Activated B cell treated with CpG ODN at 0.5 μM for 24 hours (primary cell): ENCODE measurements around the gene PPP2R5A. TPM values are rescaled to one million over a fixed set of nuclear protein-coding genes. Genes with fewer than 3 reads are reported as not detected.
A peak's percentile ranks its signal among the peaks of the same experiment; 100 is the strongest.

Experiments
- ATAC-seq: fragments of 200-7000 bp; cut with Tn5 transposase; one replicate; pipeline ENCODE4 v1.10.0; 2021; ENCODE audit warnings: low read depth, mild to moderate bottlenecking, moderate library complexity
- CTCF ChIA-PET: fragments of 350-600 bp; sonication (Branson Sonifier 250); formaldehyde crosslinking; loops from one replicate; lab custom pipeline; 2021; ENCODE audit warnings: antibody characterized with exemption; lab: Charles Lee
- POLR2A ChIA-PET: fragments of 350-600 bp; sonication (Branson Sonifier 250); formaldehyde crosslinking; loops from one replicate; lab custom pipeline; 2021; ENCODE audit warnings: antibody characterized with exemption; lab: Charles Lee
- DNase-seq: peaks from one replicate; pipeline ENCODE4 v3.0.0; 2022
- H3K27ac Mint-ChIP-seq: one replicate; pipeline ENCODE4 v1.8.0; 2020; ENCODE audit warnings: mixed read lengths
- H3K27me3 Mint-ChIP-seq: one replicate; pipeline ENCODE4 v1.8.0; 2021; ENCODE audit warnings: mixed read lengths
- H3K36me3 Mint-ChIP-seq: one replicate; pipeline ENCODE4 v1.8.0; 2021; ENCODE audit warnings: low read depth, mixed read lengths
- H3K4me1 Mint-ChIP-seq: one replicate; pipeline ENCODE4 v1.8.0; 2021; ENCODE audit warnings: mixed read lengths
- H3K4me3 Mint-ChIP-seq: one replicate; pipeline ENCODE4 v1.8.0; 2020; ENCODE audit warnings: mild to moderate bottlenecking, mixed read lengths
- H3K9me3 Mint-ChIP-seq: one replicate; pipeline ENCODE4 v1.8.0; 2020; ENCODE audit warnings: mixed read lengths
- intact Hi-C: fragments of 100-400 bp; cut with micrococcal nuclease; formaldehyde crosslinking; loops from one replicate; pipeline ENCODE4 v1.15.1; 2024
- total RNA-seq: library from RNA; stranded (reverse); gene quantifications from 2 replicates; pipeline ENCODE4 v1.2.3, GENCODE V29; 2022
- TF ChIP-seq, protein P1 (sequence below): fragments of 200-600 bp; IDR thresholded peaks from one replicate; pipeline ENCODE4 v1.8.0; 2022; ENCODE audit warnings: antibody characterized with exemption, mild to moderate bottlenecking

The PPP2R5A gene
- total RNA-seq = 27.9 and 31.6 TPM in 2 replicates

DNA sequence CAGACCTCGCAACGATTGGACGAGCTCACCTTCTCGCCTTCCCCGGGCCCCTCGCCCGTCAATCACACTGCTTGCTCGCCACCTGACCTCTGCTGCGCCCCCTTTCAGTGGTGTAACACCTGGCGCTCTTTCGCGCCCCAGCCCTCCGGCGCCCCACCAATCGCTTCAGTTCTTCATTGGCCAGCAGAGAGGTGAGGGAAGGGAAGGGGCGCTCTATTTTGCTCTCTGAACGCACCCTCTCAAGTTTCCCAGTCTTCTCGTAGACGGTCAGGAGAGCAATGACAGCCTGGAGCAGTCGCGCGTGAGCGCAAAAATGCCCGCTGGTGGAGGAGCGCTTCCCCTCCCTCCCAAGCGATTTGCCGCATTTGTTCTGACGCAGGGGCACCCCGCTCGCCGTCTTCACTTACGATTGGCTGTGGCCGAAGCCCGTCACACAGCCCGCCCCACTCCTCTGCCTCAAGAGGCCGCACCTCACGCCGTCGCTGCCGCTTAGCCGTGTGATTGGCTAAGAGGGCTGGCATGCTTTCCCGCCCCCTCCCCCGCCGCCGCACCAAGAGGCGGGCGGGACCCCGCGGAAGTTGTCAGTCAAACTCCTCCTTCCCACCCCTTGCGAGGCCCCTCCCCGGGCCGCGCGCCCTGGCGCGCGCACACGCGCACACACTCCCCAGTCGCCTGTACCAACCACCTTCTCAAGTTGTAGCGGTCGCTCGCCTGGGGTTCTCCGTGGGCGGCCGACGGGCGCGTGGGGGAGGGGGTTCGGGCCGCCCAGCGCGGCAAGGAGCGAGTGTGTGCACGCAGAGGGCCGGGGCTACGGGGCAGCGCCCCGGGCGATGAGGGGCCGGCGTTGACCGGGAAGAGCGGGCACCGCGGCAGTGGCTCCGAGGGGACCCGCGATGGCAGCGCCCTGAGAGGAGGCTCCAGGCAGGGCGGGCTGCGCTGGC is at the start of gene PPP2R5A:
TSS of gene PPP2R5A (plus strand) at position 667 of the 941 bp plus-strand sequence. CDS start 701 bp downstream, outside the sequence.
- intact Hi-C loops = loop anchor here (1.0 to 10.0 kb wide), 17 partner anchors 28 to 1026 kb away; partner anchors contain the start of genes ANGEL2, ATF3, DTL and FLVCR1
- peak within 1 kb of the TSS; percentile 96 for H3K4me3 Mint-ChIP-seq
- H3K4me1 Mint-ChIP-seq = peaks cover 40% of the 10 kb centered on the region
- peak; percentile 96 for DNase-seq
- H3K36me3 Mint-ChIP-seq = peaks cover 11% of the 10 kb centered on the region
- H3K27ac Mint-ChIP-seq = peak within 1 kb of the TSS; percentile 98
- ATAC-seq = peak; percentile 86
- ChIA-PET CTCF (interaction anchor here (1.0 to 2.4 kb wide), 5 partner anchors 171 to 250 kb away, joined by 3 to 24 read pairs (median 5); partner anchors contain the start of genes DTL and INTS7), POLR2A (interaction anchor here (0.6 to 2.2 kb wide), 18 partner anchors 10 to 1942 kb away, joined by 3 to 12 read pairs (median 6); partner anchors contain the start of genes DTL, INTS7, NSL1 and PACC1)
- no peaks in the 10 kb centered on the region for H3K9me3 Mint-ChIP-seq
- H3K27me3 Mint-ChIP-seq = no peaks in the 10 kb centered on the region
- TF ChIP-seq, protein P1, sequence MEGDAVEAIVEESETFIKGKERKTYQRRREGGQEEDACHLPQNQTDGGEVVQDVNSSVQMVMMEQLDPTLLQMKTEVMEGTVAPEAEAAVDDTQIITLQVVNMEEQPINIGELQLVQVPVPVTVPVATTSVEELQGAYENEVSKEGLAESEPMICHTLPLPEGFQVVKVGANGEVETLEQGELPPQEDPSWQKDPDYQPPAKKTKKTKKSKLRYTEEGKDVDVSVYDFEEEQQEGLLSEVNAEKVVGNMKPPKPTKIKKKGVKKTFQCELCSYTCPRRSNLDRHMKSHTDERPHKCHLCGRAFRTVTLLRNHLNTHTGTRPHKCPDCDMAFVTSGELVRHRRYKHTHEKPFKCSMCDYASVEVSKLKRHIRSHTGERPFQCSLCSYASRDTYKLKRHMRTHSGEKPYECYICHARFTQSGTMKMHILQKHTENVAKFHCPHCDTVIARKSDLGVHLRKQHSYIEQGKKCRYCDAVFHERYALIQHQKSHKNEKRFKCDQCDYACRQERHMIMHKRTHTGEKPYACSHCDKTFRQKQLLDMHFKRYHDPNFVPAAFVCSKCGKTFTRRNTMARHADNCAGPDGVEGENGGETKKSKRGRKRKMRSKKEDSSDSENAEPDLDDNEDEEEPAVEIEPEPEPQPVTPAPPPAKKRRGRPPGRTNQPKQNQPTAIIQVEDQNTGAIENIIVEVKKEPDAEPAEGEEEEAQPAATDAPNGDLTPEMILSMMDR = no peak

GRCh38 chr1:212235857-212236256 is 49.4 kb upstream of the PPP2R5A start:
- TF ChIP-seq, protein P1 = no peak
- ATAC-seq (no peak), DNase-seq (no peak)
- CTCF ChIA-PET = no interaction called here
- Mint-ChIP-seq H3K27me3 (peaks cover 4% of the 10 kb centered on the region), H3K36me3 (no peaks in the 10 kb centered on the region), H3K4me3 (no peak overlapping the region), H3K9me3 (no peaks in the 10 kb centered on the region), H3K27ac (no peak overlapping the region), H3K4me1 (no peaks in the 10 kb centered on the region)
- intact Hi-C loops = no loop called here
- POLR2A ChIA-PET = no interaction called here

- no peak overlapping the region for H3K4me3 Mint-ChIP-seq
- ATAC-seq = no peak
- H3K4me1 Mint-ChIP-seq = no peaks in the 10 kb centered on the region
- CTCF ChIA-PET = no interaction called here
- POLR2A ChIA-PET = no interaction called here
- TF ChIP-seq, protein P1 = no peak
- H3K27me3 Mint-ChIP-seq = peaks cover 4% of the 10 kb centered on the region
- H3K27ac Mint-ChIP-seq = no peak overlapping the region
- no peaks in the 10 kb centered on the region for H3K36me3 Mint-ChIP-seq
- DNase-seq = no peak
- intact Hi-C loops = no loop called here
- H3K9me3 Mint-ChIP-seq = no peaks in the 10 kb centered on the region
These were observed 48.5 kb upstream of the PPP2R5A start for GRCh38 chr1:212236664-212237220.

- TF ChIP-seq, protein P1 = no peak
- no peak overlapping the region for H3K27ac Mint-ChIP-seq
- ATAC-seq (peak; percentile 28), DNase-seq (no peak)
- H3K4me3 Mint-ChIP-seq = no peak overlapping the region
- POLR2A ChIA-PET = no interaction called here
- no peaks in the 10 kb centered on the region for H3K9me3 Mint-ChIP-seq
- H3K4me1 Mint-ChIP-seq = no peaks in the 10 kb centered on the region
- H3K36me3 Mint-ChIP-seq = no peaks in the 10 kb centered on the region
- CTCF ChIA-PET = no interaction called here
- intact Hi-C loops = no loop called here
- peaks cover 4% of the 10 kb centered on the region for H3K27me3 Mint-ChIP-seq
These were observed 47.6 kb upstream of the PPP2R5A start for GRCh38 chr1:212237651-212238050.

GRCh38 chr1:212238552-212238951 is 46.7 kb upstream of the PPP2R5A start:
- Mint-ChIP-seq H3K36me3 (no peaks in the 10 kb centered on the region), H3K27me3 (peaks cover 2% of the 10 kb centered on the region), H3K4me3 (no peak overlapping the region), H3K4me1 (no peaks in the 10 kb centered on the region), H3K27ac (no peak overlapping the region), H3K9me3 (no peaks in the 10 kb centered on the region)
- ATAC-seq (no peak), DNase-seq (no peak)
- CTCF ChIA-PET = no interaction called here
- TF ChIP-seq, protein P1 = no peak
- intact Hi-C loops = no loop called here
- POLR2A ChIA-PET = interaction anchor here (1.2 kb wide), 1 partner anchor 9 kb away, joined by 7 read pairs; no protein-coding TSS in a partner anchor
